GM18502 (cell line): ENCODE measurements around the gene MAGED1.
"Not testable (repeated sequence)": the region's sequence is repeated elsewhere in the genome, so short reads cannot be mapped to it uniquely, and the experiment has no call there.

ENCODE experiments used
- ATAC-seq: cut with Tn5 transposase; IDR thresholded peaks from one replicate; pipeline ENCODE4 v1.9.1; 2021; ENCODE audit warnings: mild to moderate bottlenecking; ENCODE audit not compliant: unreplicated experiment, poor library complexity

Gene MAGED1

DNA sequence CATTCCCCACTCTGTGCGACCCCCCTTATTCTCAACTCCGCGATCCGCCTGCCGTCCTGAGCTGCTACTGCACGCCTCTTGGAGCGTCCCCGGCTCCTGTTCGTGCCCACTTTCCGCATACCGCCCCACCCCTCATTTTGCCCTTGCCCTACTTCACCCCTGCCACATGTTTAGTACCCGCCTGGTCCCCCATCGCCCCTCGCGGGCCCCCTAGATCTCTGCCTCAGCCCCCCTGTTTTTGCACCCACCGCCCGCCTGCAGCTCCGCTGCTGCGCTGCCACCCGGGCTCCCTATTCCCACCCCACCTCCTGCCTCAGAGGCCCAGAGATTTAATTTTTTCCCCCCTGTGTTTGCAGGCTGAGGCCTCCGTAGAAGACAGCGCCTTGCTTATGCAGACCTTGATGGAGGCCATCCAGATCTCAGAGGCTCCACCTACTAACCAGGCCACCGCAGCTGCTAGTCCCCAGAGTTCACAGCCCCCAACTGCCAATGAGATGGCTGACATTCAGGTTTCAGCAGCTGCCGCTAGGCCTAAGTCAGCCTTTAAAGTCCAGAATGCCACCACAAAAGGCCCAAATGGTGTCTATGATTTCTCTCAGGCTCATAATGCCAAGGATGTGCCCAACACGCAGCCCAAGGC is 1.4 kb downstream of the MAGED1 start:
- peak; percentile 67 for ATAC-seq

DNA sequence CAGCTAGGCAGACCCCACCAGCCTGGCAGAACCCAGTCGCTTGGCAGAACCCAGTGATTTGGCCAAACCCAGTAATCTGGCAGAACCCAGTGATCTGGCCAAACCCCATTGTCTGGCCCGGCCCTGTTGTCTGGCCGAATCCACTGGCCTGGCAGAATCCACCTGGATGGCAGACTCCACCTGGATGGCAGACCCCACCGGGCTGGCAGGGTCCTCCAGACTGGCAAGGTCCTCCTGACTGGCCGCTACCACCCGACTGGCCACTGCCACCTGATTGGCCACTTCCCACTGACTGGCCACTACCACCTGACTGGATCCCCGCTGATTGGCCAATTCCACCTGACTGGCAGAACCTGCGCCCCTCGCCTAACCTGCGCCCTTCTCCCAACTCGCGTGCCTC is 3.2 kb downstream of the MAGED1 start:
- no peak for ATAC-seq

DNA sequence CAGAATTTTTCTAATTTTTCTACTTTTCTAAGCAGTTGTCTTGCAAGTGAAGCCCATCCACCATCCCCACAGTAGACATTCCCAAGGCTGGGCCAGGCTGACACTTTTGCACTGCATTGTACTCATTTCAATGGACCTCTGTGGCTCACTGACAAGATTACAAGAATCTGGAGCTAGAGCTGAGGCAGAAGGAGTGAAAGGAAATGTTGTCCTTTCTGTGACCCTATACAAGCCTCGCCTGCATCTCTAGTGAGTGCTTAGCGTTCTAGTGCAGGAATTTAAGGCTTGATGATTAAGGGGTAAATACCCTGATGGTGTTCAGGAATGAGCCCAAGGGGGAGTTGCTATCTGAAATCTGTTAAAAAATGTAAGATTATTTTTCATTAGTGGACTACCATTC is 6.3 kb downstream of the MAGED1 start:
- ATAC-seq, result no peak

DNA sequence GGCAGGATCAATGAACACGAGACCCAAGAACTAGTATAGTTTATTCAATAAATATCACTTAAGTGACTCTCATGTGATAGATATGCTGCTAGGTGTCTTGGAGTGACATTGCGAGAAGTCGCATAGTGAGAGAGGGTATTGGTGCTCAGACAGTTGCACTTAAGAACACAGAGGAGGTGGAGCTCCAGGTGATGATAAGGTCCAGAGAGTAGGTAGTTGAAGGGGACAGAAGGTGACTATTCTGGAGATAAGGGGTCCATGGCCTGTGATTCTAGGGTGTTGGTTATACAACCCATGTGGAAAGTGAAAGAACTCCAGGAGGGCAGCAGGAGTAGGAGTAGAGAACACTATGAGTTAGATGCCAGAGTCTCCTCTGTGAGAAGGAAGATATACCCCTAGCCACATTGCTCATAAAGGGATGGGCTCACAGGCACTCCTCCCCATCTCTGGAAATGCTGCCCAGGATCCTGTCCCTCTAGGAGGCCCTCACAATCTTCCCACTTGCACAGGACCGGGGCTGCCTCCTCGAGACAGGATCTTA is 9.2 kb downstream of the MAGED1 start:
- ATAC-seq, result no peak

DNA sequence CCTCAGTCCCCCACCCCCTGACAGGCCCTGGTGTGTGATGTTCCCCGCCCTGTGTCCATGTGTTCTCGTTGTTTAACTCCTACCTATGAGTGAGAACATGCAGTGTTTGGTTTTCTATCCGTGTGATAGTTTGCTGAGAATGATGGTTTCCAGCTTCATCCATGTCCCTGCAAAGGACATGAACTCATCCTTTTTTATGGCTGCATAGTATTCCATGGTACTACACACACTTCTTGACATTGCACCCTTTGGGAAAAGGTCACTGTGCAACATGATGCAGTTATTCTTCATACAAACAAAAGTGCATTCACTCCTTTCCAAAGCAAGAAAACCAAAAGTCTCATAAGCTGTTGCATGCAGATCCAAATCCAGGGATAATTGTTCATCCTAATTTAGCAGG is 11.7 kb downstream of the MAGED1 start:
- ATAC-seq, result not testable (repeated sequence)

DNA sequence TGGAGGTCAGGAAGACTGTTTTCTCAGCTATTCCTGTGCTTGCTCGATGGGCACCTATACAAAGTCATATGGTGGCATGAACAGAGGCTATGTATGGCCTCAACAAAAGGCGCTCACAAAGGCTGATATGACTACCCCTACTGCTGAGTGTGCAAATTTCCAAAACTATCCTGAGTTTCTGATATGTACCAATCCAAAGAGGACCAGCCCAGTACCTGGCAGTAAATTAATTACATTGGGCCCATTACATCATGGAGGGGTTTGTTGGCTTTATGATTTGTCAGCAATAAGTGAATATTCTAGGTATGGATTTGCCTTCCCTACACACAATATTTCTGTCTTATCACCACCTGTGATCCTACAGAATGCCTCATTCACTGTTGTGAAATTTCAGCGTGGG is 12.3 kb downstream of the MAGED1 start:
- ATAC-seq, result no peak

DNA sequence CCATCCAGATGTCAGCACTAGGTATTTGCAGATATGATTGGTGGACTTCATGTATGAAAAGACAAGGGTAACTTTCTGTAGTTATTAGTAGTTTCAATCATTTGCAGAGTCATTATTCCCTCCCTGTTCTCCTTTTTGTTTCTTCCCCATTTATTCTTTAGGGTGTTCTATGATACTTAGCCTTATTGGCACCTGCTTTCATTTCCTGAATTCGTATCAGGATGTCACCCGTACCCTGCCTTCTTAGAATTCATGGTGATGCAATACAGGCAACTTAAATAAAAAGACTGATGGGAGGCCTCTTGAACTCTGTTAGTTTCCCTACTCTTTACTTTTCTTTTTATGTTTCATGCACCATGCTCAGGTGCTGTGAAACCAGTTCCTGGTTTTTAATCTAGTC is 24.2 kb downstream of the MAGED1 start:
- ATAC-seq, result no peak

DNA sequence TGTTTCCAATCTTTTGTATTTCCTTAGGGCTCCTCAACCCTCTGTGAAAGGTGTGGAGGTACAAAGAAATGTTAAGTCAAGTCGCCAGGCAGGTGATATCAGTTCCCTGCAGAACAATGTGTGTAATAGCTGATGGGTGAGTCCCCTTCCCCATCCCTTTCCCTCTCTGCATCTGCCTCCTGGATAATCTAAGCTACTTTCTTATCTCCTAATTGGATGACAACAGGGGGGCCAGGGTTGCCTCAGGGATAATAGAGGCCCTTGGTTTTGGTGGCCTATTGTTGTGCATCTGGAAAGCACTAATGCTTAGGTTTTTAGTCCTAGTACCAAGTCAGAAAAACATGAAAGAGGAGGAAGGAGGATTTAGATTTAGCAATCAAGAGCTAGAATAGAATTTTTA is 29.1 kb downstream of the MAGED1 start:
- ATAC-seq, result no peak

DNA sequence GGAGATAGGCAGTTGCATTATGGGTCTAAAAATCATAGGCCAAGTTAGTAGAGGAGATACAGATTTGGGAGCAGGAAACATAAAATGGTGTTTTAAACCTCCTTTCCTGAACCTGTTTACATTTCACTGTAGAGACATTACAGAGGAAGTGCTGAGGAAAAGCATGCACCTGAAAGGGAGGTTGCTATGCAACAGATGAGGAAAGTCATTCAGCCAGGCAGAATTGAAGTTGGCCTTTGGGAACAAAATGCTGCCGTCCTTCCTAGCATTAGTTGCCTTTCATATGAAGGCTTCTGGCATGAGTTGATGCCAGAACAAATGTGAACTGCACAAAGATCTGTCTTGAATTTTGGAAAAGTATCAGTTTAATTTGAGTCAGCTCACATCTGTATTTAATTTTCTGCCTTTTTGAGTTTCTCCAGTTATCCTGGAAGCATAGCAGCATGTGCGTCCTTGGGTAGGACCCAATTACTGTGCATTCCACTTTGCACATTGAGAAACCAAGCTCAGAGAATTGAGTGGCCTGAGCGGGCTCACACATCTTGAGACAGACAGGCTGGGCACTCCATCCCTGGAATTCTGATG is 38.2 kb downstream of the MAGED1 start:
- no peak for ATAC-seq
